Hepatocyte (in vitro differentiated cells): Measurements from ENCODE around the gene CEP295NL. TPM values are rescaled to one million over a fixed set of nuclear protein-coding genes. Genes with fewer than 3 reads are reported as not detected.

Source experiments
- DNase-seq: peaks from one replicate; pipeline ENCODE4 v3.0.0-alpha.2; 2016; ENCODE audit warnings: low spot score
- H2AFZ ChIP-seq: fragments of 200-600 bp; sonication (generic); 2 replicates; pipeline ENCODE4 v1.6.0; 2016; ENCODE audit warnings: antibody characterized with exemption, mild to moderate bottlenecking
- H3K27ac ChIP-seq: fragments of 200-600 bp; sonication (generic); 2 replicates; pipeline ENCODE4 v1.5.1; 2016; ENCODE audit warnings: mild to moderate bottlenecking
- H3K27me3 ChIP-seq: fragments of 200-600 bp; sonication (generic); 2 replicates; pipeline ENCODE4 v1.6.1; 2016
- H3K36me3 ChIP-seq: fragments of 200-600 bp; sonication (generic); replicated peaks from 2 replicates; pipeline ENCODE4 v1.5.1; 2016; ENCODE audit warnings: low read depth; ENCODE audit not compliant: insufficient read depth
- H3K4me1 ChIP-seq: fragments of 200-600 bp; sonication (generic); 2 replicates; pipeline ENCODE4 v1.5.1; 2016; ENCODE audit warnings: mild to moderate bottlenecking, moderate library complexity; ENCODE audit not compliant: insufficient read depth
- H3K4me2 ChIP-seq: fragments of 200-600 bp; sonication (generic); 2 replicates; pipeline ENCODE4 v1.6.0; 2016
- H3K4me3 ChIP-seq: fragments of 200-600 bp; sonication (generic); 2 replicates; pipeline ENCODE4 v1.5.1; 2016; ENCODE audit warnings: mild to moderate bottlenecking
- H3K79me2 ChIP-seq: fragments of 200-600 bp; sonication (generic); 2 replicates; pipeline ENCODE4 v1.6.0; 2017; ENCODE audit warnings: mild to moderate bottlenecking
- H3K9me2 ChIP-seq: fragments of 200-600 bp; sonication (generic); replicated peaks from 2 replicates; pipeline ENCODE4 v1.6.0; 2017; ENCODE audit warnings: mild to moderate bottlenecking; ENCODE audit not compliant: insufficient read depth
- H3K9me3 ChIP-seq: fragments of 200-600 bp; sonication (generic); 2 replicates; pipeline ENCODE4 v1.5.1; 2016; ENCODE audit warnings: low read depth, mild to moderate bottlenecking
- H4K20me1 ChIP-seq: fragments of 200-600 bp; sonication (generic); 2 replicates; pipeline ENCODE4 v1.6.0; 2016; ENCODE audit warnings: mild to moderate bottlenecking; ENCODE audit not compliant: insufficient read depth, poor library complexity, severe bottlenecking
- EZH2 ChIP-seq: fragments of 200-600 bp; sonication (generic); IDR thresholded peaks from 2 replicates; pipeline ENCODE4 v1.6.1; 2016; ENCODE audit warnings: antibody characterized with exemption, mild to moderate bottlenecking, borderline replicate concordance
- EZH2phosphoT487 ChIP-seq: fragments of 200-600 bp; sonication (generic); IDR thresholded peaks from one replicate; pipeline ENCODE4 v1.6.1; 2018; ENCODE audit warnings: antibody characterized with exemption, mild to moderate bottlenecking, low read depth, moderate library complexity; ENCODE audit not compliant: unreplicated experiment, severe bottlenecking
- WGBS: methylation state at CpG from one replicate; pipeline ENCODE4 v1.1.6; 2016; ENCODE audit warnings: low lambda C conversion rate; ENCODE audit errors: missing lambda C conversion rate; 5-methylcytosine and 5-hydroxymethylcytosine counted together
- polyA plus RNA-seq: library from polyadenylated mRNA; unstranded; fragments of >200 nt; fragmentation: Nextera tagmentation; extraction: Ambion mirVana; gene quantifications from 2 replicates; pipeline ENCODE4 v1.2.1, GENCODE V29; 2016
- total RNA-seq: library from RNA; depleted of rRNA; stranded (reverse); fragments of >200 nt; gene quantifications from 2 replicates; pipeline ENCODE4 v1.2.3, GENCODE V29; 2014
- TF ChIP-seq, protein P1 (sequence below): fragments of 200-600 bp; sonication (generic); IDR thresholded peaks from 2 replicates; pipeline ENCODE4 v1.5.1; 2016; ENCODE audit warnings: antibody characterized with exemption, mild to moderate bottlenecking; ENCODE audit not compliant: poor library complexity

CEP295NL gene
- total and polyA plus RNA-seq, 2 experiments from 2014 or later = 0.17 to 0.97 TPM

DNA sequence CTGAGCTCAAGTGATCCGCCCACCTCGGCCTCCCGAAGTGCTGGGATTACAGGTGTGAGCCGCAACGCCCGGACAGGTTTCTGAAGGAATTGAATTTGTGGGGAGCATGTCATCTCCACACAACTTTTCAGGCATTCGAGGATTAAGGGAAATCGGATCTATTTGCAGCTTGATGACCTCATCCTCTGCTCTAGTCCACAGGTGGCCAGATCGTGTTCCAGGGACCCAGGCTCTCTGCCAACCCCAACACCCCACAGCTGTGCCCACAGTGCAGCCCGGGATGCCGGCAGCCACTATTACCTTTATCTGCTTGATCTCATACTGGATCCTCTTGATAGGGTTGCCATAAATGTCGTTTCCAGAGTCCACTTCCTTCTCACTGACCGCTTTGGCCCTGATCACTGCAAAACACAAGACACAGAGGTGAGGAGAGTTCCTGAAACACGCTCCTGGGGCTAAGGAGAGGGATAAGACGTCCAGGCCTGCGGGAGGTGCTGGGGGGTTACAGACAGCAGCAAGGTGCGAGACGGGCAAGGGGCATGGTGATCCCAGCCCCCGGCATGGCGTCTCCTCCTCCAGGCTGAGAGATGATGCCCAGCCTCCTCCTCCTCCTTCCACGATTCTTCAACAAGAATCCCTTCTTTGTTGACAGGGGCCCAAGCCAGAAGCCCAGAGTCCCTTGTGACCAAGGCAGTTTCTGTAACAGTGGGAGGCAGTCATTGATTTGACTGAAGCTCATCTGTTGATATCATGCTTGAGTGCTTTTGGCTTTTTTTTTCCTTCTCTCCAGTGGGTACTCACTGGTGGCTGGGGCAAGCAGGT is 29.3 kb downstream of the CEP295NL start:
- Histone ChIP-seq H4K20me1 (no peaks in the 10 kb centered on the region), H2AFZ (no peak overlapping the region), H3K36me3 (no peaks in the 10 kb centered on the region), H3K4me3 (no peak overlapping the region), H3K4me1 (no peaks in the 10 kb centered on the region), H3K79me2 (peaks cover 35% of the 10 kb centered on the region), H3K27me3 (no peaks in the 10 kb centered on the region), H3K9me3 (no peaks in the 10 kb centered on the region), H3K9me2 (no peaks in the 10 kb centered on the region), H3K27ac (no peak overlapping the region), H3K4me2 (no peak overlapping the region)
- WGBS = 91% methylated on average over 21 of the region's 21 CpGs
- DNase-seq = no peak
- TF ChIP-seq EZH2 = no peak
- TF ChIP-seq, protein P1, sequence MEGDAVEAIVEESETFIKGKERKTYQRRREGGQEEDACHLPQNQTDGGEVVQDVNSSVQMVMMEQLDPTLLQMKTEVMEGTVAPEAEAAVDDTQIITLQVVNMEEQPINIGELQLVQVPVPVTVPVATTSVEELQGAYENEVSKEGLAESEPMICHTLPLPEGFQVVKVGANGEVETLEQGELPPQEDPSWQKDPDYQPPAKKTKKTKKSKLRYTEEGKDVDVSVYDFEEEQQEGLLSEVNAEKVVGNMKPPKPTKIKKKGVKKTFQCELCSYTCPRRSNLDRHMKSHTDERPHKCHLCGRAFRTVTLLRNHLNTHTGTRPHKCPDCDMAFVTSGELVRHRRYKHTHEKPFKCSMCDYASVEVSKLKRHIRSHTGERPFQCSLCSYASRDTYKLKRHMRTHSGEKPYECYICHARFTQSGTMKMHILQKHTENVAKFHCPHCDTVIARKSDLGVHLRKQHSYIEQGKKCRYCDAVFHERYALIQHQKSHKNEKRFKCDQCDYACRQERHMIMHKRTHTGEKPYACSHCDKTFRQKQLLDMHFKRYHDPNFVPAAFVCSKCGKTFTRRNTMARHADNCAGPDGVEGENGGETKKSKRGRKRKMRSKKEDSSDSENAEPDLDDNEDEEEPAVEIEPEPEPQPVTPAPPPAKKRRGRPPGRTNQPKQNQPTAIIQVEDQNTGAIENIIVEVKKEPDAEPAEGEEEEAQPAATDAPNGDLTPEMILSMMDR = no peak
- no peak for TF ChIP-seq EZH2phosphoT487

DNA sequence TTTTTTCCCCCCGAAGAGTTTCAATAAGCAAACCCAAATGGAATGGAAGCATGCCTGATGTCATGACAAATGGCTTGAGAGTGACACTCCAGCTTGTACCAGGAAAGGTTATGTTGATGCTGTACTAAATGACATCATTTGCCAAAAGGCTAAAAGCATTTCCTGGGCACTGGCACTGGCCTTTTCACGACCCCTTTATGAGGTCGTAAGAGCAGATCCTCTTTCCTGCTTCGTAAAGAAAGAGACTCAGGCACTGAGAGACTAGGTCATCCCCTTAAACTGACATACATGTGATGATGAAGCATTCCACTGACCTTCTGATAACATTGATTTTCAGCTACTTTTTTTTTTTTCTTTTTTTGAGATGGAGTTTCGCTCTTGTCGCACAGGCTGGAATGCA is 30.5 kb downstream of the CEP295NL start:
- no peak for TF ChIP-seq EZH2
- TF ChIP-seq, protein P1 = no peak
- TF ChIP-seq EZH2phosphoT487 = no peak
- Histone ChIP-seq H4K20me1 (no peaks in the 10 kb centered on the region), H3K4me3 (no peak overlapping the region), H3K36me3 (no peaks in the 10 kb centered on the region), H2AFZ (no peak overlapping the region), H3K79me2 (peaks cover 22% of the 10 kb centered on the region), H3K4me1 (no peaks in the 10 kb centered on the region), H3K27me3 (no peaks in the 10 kb centered on the region), H3K27ac (no peak overlapping the region), H3K9me2 (no peaks in the 10 kb centered on the region), H3K4me2 (no peak overlapping the region), H3K9me3 (no peaks in the 10 kb centered on the region)
- 86% methylated on average over 6 of the region's 6 CpGs for WGBS
- DNase-seq = no peak

DNA sequence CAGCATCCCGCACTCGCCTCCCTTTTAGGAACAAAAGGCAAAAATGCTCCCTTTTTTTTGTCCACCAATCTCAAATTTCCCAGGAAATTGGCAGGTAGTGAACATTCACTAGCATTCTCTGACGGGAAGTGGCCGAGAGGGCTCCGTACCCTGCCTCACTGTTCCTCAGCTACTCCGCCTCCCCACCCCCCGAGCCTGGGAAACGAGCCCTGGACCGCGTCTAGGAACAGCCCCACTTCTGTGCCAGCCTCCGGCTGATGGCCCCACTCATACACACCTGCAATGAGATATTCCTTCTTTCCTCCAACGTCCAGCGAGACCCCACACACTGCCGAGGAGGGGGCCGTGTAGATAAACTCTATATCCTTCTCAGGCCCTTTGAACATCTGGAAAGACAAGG is 32.4 kb downstream of the CEP295NL start:
- Histone ChIP-seq H3K9me2 (no peaks in the 10 kb centered on the region), H2AFZ (no peak overlapping the region), H3K27ac (no peak overlapping the region), H3K4me1 (no peaks in the 10 kb centered on the region), H3K4me2 (no peak overlapping the region), H3K4me3 (no peak overlapping the region), H3K36me3 (no peaks in the 10 kb centered on the region), H3K9me3 (no peaks in the 10 kb centered on the region), H3K27me3 (no peaks in the 10 kb centered on the region), H4K20me1 (no peaks in the 10 kb centered on the region), H3K79me2 (peaks cover 5% of the 10 kb centered on the region)
- no peak for DNase-seq
- 91% methylated on average over 15 of the region's 15 CpGs for WGBS
- TF ChIP-seq EZH2phosphoT487 = no peak
- no peak for TF ChIP-seq EZH2
- TF ChIP-seq, protein P1 = no peak
